CD4-positive, alpha-beta T cell treated with Interleukin-21 for 1 hour (primary cell): ENCODE measurements around the gene TMEM134.
A peak's percentile ranks its signal among the peaks of the same experiment; 100 is the strongest.
"Not testable (repeated sequence)": the region's sequence is repeated elsewhere in the genome, so short reads cannot be mapped to it uniquely, and the experiment has no call there.

Experiments
- DNase-seq: peaks from one replicate; pipeline ENCODE4 v3.0.0-alpha.2; 2020

The TMEM134 gene, protein sequence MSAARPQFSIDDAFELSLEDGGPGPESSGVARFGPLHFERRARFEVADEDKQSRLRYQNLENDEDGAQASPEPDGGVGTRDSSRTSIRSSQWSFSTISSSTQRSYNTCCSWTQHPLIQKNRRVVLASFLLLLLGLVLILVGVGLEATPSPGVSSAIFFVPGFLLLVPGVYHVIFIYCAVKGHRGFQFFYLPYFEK

DNA sequence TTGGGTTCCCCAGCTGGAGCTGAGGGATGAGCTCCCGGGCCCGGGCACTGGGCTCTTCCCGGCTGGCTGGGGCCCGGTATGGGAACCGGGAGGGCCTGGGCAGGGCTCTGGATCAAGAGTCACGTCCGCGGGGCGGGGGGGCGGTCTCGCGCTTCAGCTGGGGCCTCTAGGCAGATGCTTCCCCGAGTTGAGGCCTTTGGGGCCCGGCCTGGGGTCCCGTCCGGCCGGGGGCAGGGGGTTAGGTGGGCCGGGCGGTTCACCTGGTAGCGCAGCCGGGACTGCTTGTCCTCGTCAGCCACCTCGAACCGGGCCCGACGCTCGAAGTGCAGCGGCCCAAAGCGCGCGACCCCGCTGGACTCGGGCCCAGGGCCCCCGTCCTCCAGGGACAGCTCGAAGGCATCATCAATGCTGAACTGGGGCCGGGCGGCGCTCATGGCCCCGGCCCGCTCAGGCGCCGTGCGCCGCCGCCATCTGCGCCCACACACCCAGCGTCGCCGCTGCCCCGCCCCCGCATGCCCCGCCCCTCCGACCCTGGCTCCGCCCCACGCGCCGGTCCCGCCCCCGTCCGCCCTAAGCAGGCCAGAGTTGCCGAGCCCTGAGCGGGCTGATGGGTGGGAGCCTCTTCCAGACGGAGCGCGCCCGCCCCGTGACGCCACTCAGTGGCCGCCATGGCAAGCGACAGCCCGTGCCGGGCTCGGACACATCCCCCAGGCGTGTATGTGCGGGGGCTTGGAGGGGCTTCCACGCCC, at the start of gene TMEM134:
Gene TMEM134 (minus strand): TSS at position 493 of the 749 bp plus-strand sequence. CDS start 59 bp downstream, at position 434.
- DNase-seq = peak; percentile 93

DNA sequence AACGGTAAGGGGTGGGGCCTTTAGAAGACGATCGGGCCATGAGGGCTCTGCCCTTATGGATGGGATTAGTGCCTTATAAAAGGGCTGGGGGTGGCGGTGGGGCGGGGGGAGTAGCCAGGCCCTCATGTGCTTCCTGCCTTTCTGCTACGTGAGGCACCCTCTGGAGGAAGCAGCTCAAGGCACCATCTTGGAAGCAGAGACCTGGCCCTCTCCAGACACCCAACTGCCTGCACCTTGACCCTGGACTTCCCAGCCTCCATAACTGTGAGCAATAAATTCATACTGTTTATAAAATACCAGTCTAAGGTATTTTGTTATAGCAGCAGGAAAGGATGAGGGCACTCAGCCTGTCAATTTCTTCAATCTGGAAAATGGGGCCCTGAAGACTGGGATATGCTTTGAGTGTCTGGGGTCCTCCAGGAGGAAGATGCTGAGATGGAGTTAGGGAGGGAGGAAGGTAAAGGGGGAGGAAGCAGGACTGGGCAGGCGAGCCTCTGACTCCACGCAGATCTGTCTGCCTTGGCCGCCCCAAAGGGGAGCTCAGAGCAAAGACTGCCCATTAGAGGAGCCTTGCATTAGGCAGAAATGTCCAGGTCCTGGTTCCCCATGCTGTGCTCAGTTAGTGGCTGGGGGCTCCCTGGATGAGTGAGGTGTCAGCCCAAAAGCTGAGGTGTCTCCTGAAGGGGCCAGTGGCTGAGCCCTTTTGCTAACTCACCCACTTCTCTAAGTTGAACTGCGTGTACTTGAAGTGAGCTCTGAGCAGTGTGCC, 48.9 kb upstream of the TMEM134 start:
- DNase-seq = no peak

DNA sequence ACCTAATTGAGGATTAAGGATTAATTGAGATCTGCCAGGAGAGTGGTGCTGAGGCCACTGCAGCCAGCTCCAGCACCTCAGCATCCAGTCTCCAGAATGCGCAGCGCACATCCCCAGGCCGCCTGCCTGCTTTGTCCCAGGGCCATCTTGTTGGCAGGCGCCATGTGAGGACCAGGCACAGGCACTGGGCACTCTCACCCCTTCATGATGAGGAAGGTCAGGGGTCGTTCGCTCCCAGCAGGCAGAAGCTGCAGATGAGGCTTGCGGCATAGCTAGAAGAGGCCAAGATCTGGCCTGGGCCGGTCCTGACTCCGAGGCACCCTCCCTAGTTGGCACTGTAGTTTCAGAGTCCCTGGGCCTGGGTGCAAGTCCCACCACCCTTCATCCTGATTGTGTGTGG, 47.8 kb upstream of the TMEM134 start:
- no peak for DNase-seq

GRCh38 chr11:67514116-67514515, 45.1 kb upstream of the TMEM134 start:
- no peak for DNase-seq

DNA sequence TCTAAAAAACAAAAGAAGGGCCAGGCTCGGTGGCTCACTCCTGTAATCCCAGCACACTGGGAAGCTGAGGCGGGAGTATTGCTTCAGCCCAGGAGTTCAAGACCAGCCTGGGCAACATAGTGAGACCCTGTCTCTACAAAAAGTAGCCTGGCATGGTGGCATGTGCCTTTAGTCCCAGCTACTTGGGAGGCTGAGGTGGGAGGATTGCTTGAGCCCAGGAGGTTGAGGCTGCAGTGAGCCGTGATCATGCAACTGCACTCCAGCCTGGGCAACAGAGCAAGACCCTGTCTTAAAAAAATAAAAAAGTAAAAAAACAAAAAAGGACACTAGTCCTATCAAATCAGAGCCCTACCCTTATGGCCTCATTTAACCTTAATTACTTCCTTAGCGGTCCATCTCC, 42.5 kb upstream of the TMEM134 start:
- not testable (repeated sequence) for DNase-seq

- DNase-seq = no peak
Measured at GRCh38 chr11:67510023-67510345, 40.9 kb upstream of the TMEM134 start.

GRCh38 chr11:67508486-67509121, 39.6 kb upstream of the TMEM134 start:
- peak; percentile 98 for DNase-seq

GRCh38 chr11:67507864-67508485, 38.9 kb upstream of the TMEM134 start, which contains the start of gene CDK2AP2:
Gene CDK2AP2, minus strand, starts transcription at chr11:67508162. Its CDS starts 80 bp downstream, at chr11:67508082.
- DNase-seq = peak; percentile 98

GRCh38 chr11:67507242-67507863, 38.3 kb upstream of the TMEM134 start:
- DNase-seq = no peak

GRCh38 chr11:67506426-67507051, 37.5 kb upstream of the TMEM134 start:
- no peak for DNase-seq

DNA sequence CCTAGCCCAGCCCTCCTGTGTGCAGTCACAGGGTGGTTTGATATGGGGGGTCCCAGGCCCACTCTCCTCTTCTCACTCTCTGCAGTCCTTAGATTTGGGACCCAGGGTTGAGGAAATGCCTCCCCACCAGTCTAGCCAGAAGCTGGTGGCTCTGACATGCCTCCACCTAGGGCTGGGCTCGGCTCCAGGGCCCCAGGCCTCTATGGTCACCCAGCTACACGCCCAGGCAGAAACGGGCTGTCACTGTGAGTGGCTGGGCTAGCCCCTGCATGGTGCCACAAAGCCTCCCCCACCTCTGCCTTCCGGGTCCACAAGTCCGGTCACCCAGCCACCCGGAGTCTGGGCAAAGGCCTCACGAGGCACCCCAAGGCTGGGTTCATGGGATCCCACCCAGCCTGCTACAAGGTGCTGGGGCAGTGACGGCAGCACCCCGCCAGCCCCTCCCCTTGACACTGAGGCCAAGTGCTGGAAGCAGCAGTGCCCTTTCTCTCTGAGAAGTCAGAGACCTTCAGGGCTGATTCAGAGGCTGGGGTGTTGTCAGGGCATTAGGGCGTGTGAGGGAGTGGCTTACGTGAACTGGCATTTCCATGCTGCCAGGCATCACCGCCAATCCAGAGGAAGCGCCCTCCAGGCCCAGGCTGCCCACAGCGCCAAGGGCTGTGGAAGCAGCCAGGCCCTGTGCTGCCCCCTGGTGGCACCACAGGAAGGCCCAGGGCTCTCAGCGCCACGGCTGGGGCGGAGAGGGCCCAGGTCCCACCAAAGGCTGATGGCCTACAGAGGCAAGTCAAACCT, 36.8 kb upstream of the TMEM134 start:
- peak; percentile 92 for DNase-seq

DNA sequence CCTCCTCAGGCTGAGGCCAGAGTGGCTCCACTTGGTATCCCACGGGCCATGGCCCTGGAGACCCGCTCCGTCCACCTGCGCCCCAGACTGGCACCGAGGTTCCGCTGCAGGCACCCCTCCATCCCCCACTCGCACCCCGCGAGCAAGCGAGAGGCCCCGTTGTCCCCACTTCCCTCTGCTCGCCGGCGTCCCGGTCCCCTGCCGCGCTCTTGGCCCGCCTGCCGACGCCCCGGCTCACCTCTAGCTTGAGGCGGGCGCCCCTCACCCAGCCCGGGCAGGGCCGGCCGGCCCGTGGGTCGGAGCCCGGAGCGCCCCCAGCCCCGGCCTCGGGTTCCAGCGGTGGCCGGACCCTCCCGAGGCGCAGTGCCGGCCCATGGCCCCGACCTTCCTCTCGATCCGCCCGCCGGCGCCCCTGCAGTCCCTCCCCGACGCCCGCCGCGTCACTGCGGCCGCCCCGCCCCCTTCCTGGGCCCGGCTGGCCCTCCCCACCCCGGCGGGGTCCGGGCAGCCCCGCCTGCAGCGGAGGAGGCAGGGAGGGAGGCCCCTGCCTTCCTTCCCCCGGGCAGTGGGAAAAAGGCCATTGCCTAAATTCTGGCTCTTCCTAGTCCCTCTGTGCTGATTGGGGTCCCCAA, 36.0 kb upstream of the TMEM134 start, which contains the start of gene PITPNM1:
Gene PITPNM1 (minus strand): TSS at position 414 of the 632 bp plus-strand sequence. CDS start 1,183 bp downstream, outside the sequence.
- DNase-seq = peak; percentile 80

DNA sequence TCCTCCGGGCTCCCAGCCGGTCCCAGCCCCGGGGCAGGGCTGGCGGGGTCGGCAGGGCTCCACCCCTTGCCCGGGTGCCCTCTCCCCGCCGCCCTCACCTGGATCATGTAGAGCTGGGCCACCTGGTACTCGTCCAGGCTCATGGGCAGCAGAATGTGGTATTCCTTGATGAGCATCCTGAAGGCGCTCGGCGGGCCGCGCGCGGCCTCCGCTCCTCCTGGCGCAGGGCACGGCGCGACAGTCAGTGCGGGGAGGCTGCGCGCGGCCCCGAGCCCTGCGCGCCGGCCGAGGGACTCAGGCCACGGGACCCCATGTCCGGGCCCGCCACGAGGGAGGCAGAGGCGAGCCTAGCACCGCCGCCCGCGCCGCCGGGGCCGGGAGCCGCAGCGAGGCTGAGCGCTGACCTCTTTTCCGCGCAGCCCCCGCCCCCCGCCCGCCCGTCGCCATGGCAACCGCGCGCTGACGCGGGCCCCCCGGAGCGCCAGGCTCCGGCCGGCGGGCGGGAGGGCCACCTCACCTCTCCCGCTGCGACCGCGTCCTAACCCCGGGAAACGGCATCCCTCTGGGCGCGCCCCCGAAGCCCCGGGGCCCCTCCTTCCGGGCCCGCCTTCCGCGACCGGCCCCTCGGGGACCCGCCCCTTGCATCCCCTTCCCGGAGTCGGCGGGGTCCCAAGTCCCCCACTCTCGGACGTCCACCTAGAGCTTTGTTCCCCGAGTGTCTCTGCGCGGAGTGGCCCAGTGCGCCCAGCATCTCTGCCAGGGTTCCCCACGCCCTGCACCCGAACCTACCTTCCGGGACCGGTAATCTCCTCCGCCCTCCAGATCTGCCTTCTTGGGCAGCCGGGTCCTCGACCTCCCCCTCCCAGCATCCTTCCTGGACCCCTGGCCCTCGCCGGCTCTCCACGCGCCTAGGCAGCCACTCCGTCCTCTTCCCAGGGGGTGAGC, 35.2 kb upstream of the TMEM134 start:
- peak; percentile 61 for DNase-seq

- DNase-seq = no peak
Measured at GRCh38 chr11:67503119-67504004, 34.3 kb upstream of the TMEM134 start.

DNA sequence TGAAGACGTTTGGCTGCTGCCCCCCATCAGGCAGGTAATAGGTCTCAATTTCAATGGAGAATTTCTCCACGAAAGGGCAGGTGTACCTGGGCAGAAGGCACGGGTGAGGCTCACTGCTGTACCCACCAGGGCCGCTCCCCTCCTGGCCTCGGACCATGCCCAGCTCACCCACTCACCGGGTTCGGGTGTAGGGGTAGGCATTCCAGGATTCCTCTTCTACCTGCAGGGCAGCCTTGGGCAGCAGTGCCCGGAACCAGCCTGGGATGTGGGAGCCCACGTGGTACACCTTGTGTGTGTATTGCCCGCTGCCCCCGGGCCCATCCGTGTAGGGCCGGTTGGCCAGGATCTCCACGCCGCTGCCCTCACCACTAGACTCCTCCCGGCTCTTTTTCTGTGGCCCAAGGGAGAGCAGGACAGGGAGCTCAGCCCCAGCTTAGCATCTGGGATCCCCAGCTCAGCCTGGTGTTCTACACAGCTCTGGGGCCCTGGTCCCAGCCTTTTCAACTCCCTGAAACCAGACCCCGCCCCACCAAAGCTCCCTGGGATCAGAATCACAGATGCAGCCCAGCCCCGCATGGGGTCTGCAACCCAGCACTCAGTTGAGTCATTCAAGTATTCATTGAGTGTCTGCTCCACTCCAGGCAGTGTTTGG, 33.4 kb upstream of the TMEM134 start:
- no peak for DNase-seq

- DNase-seq = no peak
Measured at GRCh38 chr11:67501854-67502253, 32.8 kb upstream of the TMEM134 start.
